T-helper 2 cell (primary cell): ENCODE data around the gene PAQR5.
"Not testable (repeated sequence)": the region's sequence is repeated elsewhere in the genome, so short reads cannot be mapped to it uniquely, and the experiment has no call there.

Experiments
- DNase-seq, 5 experiments: peaks; one replicate each; pipeline versions ENCODE4 v3.0.0 to v3.0.0-alpha.2; 2012 to 2022

The PAQR5 gene

DNA sequence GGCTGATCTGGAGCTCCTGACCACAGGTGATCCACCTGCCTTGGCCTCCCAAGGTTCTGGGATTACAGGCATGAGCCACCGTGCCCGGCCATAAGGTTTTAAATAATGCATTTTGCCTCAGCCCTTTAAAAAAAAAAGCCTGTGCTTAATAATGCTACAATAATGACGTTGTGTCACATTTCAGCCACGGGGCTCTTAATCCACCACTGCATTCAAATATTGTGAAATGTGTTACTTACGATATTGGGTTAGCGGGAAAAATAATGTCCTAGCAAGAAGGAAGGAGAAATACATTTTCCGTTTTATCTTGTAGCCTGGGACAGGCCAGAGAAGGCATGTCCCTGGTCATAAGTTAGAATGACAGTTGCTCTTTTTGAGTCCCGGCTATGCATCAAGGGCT, 17.6 kb downstream of the PAQR5 start:
- DNase-seq, result no peak

DNA sequence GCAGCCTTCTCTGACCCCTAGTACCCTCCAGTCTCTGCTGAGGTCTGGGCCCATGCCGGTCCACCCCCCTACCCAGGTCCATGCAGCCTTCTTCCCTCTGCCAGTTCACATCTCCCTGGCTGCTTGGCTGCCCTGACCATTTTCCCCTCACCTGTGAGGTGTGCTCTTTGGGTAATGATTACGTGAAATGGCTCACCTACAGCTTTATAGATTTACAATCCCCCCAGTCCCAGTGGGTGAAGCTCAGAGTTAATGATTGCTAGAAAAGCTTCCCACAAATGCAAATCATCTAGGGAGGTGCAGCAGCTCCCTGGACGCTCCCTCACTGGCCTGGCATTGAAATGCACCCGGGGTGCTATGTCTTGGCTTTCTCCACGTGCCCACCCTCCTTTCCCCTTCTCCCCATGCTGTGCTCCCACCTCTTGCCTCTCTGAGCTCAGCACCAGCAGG, 18.7 kb downstream of the PAQR5 start:
- DNase-seq, result no peak

DNA sequence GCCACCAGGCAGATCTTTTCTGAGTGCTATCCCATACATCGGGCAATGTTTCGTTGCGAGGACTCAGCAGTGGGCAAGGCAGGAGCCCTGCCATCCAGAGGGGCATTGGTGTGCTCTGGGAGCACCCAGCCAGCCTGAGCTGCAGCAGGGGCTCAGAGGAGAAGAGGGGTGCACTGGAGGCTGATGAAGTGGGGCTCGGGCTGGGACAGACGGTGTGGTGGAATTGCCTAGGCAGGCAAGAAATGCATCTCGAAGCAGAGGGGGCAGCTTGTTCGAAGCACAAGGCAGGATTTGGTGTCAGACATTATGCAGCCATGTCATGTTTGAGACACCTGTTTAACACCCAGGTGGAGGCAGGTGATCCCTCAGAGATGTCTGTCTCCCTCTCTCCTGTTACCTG, 19.3 kb downstream of the PAQR5 start:
- DNase-seq, result no peak

DNA sequence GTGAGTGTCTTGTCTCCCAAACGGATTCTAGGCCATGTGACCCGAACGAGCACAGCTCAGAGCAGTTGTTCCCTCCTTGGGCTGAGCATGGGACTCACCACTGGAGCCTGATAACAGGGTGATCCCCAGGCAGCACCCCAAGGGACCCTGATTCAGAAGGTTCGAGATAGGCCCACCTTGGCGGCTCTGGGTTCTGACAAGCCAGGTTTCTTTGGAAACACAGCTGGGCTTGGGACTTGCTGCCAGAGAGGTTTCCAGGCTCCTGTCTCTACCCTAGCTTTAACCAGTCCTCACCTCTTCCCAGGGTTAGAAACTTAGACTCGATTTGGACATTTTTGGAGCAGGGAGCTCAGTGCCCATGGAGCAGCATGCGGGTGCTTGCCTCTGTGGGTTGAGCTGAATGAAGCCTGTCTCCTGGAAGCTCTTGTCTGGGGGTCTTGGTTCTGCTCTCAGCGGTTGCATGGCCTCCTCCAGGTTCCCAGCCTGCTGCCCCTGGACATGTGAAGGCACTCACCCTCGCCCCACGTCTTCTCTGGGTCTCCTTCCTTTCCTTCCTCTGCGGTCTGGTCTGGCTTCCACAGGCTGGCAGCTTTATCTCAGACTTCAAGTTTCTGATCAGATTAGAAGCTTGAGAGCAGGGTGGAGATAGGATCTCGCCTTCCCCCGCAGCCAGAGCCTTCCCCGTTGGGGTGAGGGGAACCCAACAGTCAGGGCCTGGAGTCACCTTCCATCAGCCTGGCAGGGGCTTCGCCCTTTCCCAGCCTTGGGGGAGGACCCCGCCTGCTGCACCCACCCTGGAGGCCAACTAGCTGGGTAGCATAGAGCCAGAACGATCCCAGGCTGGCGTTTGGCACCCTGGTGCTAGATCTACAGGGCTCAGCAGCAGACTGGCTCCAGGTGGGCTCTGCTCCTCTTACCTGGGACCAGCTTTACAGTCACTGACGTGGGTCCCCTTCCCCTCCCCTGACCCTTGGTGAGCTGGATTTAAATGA, 21.0 kb downstream of the PAQR5 start:
- peak in 1 of 5 experiments; percentile 35 for DNase-seq

DNA sequence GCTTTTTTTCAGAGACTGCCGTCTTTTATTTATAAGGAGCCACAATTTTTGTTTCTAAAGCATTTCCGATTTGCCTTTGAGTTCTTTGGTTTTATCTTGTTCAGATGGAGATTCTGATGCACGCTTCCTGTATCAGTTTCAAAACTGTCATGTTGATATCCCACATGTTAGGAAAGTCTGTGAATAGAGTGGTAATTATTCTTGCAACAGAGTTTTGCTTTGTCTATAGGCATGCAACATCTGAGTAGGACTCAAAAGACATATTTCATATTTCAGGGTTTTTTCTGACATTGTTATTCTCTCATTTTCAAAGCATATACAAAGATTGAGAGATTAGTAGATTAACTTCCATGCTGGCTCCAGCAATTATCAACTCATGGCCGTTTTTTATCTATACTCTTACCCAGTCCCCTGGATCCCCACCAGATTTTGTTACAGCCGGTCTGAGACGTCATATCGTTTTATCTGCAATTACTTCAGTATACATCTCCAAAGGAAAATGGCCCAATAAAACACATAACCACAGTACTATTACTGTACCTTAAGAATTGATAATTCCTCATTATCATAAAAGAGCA, 22.4 kb downstream of the PAQR5 start:
- peak in 1 of 5 experiments; percentile 50 for DNase-seq

DNA sequence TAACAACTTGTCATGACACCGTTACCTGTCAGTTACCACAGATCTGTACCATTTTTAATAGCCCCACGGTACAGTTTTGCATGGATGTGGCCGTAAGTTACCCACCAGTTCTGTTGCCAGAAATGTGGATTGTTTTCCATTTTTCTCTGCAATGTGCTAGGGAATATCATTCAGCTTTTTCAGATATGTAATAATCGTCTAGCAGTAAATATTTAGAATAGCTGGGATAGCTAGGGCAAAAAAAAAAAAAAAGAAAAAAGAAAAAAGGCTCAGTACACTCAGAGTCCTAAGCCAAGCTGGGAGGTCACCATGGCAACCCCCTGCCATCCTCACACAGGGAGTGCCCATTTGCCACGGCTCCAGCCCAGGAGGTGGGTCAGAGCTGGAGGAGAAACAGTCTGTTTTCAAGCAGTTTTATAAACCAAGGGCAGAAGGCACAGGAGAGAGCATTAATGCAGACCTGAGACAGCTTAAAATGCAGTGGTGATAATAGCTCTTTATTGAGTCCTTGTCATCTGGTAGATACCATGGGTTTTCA, 25.2 kb downstream of the PAQR5 start:
- DNase-seq, result no peak

DNA sequence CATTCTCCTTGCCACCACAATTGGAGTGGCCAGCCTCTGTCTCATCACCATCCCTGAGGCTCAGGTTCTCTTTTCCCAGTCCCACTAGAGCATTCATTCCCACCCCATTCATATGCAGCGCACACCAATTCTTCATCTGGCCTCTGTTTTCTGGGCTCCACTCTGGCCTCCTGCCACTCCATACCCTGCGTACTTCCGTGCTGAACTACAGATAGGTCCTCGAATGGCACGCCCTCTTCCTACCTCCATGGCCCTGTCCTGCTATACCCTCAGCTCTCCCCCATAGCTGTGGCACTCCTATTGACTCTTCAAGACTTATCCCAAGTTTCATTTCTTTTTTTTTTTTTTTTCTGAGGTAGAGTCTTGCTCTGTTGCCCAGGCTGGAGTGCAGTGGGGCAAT, 25.9 kb downstream of the PAQR5 start:
- no peak for DNase-seq

DNA sequence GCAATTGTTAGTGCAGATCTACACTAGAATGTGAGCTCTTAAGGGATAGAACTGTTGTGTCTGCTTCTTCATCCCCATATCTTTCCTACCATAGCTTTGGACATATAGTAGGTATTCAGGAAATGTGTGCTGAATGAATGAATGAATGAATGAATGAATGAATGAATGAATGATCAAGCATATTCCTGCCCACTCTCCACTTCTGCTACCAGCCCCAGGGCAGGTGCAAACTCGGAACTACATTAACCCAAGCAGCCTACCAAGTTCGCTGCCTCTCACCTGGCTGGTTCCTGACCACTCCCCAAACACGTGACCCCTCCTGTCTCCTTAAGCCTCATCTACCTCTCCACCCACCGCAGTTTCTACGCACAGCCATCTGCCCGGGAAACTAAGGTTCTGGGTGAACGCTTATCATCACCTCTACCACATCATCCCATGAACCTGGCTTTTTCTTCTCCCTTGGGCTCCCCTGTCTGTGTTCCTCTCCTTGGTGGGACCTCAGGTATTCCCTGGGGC, 26.8 kb downstream of the PAQR5 start:
- DNase-seq, result no peak

DNA sequence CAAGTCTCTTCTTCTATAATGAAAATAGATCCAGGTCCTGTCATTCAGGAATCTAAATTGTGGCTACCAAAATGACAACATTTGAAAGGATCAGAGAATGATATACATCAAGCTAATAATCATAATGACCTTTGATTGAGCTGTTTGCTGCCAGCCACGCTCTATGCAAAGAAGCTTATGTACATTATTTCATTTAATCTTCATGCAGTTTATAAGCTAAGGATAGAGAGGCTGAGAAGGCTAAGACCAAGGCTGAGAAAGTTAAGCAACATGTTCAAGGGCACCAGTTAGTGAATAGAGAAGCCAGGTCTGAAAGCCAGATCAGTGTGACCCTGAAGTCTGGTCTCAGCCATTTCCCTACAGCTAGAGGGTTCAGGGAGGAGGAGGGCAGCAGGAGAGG, 29.4 kb downstream of the PAQR5 start:
- no peak for DNase-seq

DNA sequence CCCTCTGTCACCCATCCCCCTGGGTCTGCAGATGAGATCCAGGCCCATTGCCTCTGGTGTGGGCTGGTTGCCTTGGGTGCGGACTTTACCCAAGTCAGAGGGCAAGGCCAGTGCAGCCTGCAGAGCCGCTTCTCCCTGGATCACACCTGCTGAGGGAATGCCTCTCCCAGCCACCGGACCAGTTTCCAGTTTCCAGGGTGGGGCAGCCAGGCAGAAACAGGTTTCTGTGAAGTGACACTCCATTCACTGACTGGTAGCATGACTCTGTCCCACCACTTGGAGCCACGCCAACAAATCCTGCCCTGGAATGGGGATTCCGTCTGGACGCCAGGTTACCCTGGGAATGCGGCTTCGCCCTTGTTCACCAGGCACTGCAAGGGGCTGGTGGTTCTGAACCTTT, 30.0 kb downstream of the PAQR5 start:
- no peak for DNase-seq

DNA sequence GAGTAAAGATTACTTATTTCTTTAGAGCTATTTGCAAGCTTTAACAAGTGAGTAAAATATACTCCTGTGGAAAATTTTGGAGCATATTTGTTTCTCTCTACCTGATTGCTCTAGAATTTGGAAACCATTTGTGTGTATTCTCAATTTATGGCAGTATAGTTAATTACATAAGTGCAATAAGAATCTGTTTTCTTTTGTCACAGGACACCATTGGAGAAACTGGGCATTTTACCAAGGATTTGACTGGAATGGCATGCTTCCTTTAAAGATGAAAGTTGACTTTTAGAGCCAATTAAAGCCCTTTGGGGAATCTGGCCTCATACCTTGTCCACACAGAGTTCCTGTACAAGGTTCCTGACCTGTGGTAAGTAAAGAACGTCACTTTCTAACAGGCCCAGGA, 38.4 kb downstream of the PAQR5 start:
- DNase-seq, result no peak

DNA sequence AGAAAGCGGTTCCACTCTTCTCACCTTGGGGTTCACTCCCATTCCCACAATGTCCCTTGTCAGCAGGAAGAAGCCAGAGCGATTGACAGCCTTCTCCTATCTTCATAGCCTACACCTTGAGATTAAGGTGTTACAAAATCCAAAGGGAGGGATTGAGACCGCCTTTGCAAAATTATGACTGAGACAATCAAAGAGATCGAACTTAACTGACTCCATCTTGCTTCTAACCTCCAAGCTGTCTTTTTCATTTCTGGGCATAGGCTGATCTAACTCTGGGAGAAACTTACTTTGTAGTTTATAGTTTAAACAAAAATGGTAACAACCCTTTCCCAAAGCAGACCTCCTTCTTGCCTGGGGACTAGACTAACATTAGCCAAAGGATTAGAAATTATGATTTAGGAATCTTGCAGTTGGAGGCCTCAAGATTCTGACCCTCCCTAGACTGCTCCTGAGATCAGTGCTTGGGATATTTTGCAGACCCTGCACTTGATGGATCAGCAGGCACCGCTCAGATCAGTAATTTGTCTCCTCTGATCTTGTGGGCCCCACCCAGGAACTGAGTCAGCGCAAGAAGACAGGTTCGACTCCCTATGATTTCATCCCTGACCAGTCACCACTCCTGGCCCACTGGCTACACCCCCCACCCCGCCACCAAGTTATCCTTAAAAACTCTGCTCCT, 40.0 kb downstream of the PAQR5 start:
- no peak for DNase-seq

DNA sequence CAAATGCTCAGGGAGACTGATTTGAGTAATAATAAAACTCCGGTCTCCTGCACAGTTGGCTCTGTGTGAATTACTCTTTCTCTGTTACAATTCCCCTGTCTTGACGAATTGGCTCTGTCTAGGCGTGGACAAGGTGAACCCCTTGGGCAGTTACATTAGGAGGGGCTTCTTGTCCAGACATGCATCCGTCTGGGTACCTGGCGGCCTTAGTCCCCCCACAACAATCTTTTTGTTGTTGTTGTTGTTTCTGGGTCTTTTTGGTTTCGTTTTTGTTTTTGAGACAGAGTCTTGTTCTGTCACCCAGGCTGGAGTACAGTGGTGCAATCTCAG, 40.5 kb downstream of the PAQR5 start:
- not testable (repeated sequence) for DNase-seq

DNA sequence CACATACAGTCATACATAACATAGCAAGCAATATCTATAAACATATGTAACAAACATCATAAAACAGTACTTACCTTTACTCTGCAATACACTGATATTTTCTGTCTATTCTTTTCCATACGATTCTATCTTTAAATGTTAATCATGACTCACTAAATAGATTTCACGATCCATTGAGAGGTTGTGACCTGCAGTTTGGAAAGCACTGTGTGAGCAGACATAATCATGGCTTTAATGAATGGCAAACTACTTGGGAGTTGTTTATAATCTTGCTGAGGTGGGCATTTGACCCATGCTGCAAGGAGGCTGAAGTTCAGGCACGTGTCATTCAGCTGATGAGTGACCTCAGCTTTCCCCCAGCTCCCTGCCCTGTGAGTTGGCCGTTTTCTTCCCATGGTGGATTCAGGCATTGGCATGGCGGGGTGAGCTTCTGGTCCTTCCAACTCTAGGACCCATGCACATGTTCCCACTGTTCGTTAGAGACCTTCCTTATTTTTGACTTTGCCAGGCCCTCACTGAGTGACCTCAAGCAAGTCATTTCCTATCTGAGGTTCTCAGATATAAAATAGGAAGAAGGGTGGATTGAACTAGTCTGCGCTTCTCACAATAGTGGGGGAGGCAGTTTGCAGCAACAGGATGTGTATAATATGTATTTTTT, 41.7 kb downstream of the PAQR5 start:
- DNase-seq, result no peak

DNA sequence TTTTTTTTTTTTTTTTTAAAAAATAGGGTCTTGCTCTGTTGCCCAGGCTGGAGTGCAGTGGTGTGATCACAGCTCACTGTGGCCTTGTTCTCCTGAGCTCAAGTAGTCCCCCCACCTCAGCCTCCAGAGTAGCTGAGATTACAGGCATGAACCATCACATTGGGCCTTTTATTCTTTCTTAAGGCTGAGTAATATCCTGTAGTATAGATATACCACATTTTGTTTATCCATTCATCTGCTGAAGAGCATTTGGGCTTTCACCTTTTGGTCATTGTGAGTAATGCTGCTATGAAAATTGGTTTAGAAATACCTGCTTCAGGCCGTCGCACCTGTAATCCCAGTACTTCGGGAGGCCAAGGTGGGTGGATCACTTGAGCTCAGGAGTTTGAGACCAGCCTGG, 42.6 kb downstream of the PAQR5 start:
- no peak for DNase-seq

DNA sequence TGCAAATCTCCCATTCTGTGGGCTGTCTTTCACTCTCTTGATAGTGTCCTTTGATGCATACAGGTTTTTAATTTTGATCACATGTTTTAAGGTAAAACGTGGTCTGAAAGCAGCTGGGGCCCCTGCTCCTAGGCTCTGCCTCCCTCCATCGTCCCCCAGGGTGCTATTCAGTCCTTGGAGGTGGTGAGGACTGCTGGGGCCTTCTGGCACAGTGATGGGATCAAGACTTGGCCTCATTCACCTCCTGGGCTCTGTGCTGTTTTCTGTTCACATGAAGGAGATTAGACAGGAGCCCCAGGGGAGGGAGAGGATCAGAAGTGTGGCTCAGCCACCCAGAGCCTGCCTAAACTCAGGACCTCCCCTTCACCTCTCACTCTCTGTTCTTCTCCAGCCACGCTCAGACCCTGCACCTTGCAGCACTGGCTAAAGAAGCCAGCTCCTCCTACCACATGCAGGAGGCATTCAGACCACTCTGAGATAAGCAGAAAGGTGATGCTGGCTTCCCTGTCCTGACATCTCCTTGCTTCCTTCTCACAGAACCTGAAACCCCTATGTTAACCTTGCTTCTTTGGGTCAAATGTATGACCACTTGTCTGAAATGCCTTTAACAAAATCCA, 43.9 kb downstream of the PAQR5 start:
- no peak for DNase-seq

DNA sequence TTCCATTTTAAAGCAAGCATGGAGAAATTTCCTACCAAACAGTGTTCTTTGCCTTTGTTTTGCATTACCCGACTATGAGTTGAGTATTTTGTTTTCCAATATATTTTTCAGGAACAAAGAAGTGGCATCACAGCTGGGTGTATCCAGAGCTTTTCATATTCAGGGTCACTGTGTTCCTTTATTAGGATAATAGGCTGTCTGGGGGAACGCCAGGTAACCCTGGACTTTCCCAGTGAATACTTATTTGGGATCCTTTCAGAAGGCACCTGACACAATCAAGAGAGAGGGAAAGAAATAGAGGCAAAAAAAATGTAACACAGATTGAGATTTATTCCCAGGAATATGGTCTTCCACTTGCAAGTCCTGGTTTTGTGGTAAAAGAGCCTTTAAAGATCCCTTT, 44.4 kb downstream of the PAQR5 start:
- no peak for DNase-seq

DNA sequence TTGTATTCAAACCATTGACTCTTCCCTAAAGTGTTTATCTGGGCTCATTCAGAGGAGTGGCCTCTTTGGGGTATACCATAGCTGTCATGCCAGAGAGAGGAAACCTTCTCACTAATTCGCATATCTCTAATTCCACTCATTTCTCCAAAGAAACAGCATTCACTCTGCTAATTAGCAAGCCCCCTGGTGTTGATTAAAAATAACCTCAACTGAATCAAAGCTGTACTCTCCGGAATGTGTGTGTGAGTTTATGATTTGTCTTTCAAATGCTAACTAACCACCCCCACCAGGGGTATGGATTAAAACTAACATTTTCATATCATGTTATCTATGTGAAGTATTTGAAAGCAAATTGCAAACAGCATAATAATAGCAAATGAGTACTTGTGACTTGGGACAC, 45.5 kb downstream of the PAQR5 start:
- DNase-seq, result no peak

DNA sequence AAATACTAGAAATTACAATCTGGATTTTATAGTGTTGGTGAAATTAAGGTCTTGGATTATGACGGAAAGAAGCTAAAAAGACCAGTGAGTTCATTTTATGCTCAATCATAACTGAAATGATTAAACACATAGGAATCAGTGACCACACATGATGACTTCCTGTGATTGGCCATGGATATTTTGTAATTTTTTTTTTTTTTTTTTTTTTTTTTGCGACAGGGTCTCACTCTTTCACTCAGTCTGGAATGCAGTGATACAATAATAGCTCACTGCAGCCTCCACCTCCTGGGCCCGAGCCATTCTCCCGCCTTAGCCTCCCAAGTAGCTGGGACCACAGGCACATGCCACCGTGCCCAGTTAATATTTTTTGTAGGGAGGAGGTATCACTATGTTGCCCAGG, 47.4 kb downstream of the PAQR5 start:
- no peak for DNase-seq

DNA sequence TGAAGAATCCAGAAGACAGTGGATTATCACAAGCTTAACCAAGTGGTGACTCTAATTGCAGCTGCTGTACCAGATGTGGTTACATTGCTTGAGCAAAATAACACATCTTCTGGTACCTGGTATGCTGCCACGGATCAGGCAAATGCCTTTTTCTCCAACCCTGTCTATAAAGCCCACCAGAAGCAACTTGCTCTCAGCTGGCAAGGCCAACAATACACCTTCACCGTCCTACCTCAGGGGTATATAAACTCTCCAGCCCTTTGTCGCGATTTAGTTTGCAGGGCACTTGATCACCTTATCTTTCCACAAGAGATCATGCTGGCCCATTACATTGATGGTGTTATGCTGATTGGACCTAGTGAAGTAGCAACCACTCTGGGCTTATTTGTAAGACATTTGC, 52.6 kb downstream of the PAQR5 start:
- no peak for DNase-seq

DNA sequence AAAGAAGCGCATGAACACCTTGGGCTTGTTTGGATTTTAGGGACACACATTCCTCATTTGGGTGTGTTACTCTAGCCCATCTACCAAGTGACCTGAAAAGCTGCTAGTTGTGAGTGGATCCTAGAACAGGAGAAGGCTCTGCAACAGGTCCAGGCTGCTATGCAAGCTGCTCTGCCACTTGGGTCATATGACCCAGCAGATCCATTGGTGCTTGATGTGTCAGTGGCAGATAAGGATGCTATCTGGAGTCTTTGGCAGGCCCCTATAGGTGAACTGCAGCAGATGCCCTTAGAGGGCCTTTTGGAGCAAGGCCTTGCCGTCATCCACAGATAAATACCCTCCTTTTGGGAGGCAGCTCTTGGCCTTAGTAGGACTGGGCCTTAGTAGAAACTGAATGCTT, 53.2 kb downstream of the PAQR5 start:
- DNase-seq, result no peak
